ENCODE measurements around the gene ACOT7.
"Not testable (repeated sequence)": the region's sequence is repeated elsewhere in the genome, so short reads cannot be mapped to it uniquely, and the experiment has no call there.

ACOT7 gene

DNA sequence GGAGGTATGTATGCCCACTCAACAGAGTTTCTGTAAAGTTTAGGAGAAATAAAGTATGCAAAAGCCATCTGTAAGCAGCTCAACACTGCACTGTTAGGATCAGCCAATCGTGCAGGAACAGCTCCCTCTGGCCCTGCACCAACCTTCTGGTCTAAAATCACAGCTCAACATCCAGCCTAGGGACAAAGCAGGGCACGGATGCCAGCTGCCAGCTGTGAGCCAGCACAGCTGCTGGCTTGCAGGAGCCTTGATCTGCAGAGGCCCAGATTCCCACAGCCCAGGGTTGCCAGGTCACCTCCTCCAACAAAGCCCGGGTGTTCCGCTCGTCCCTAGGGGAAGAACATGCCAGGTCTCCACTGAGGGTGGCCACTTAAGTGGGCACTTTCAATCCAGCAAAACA, 8.6 kb downstream of the ACOT7 start:
- Histone ChIP-seq H3K36me3 (ENCODE audit: control insufficient read depth in 1 of 2, insufficient read depth in 2 of 2, low read length in 2 of 2) (no peaks in the 10 kb centered on the region), H3K27me3 (ENCODE audit: control insufficient read depth in 1 of 2, insufficient read depth in 2 of 2, low read length in 2 of 2) (no peaks in the 10 kb centered on the region), H3K4me3 (ENCODE audit: low read depth in 1 of 2, low read length in 2 of 2) (no peak overlapping the region), H3K9me3 (ENCODE audit: control insufficient read depth in 1 of 2, low read length in 2 of 2) (no peaks in the 10 kb centered on the region), H3K4me1 (ENCODE audit: control insufficient read depth in 1 of 2, insufficient read depth in 2 of 2, low read length in 2 of 2) (no peaks in the 10 kb centered on the region), H3K9ac (ENCODE audit: low read depth in 1 of 2, low read length in 2 of 2) (no peak overlapping the region), H3K27ac (ENCODE audit: low read depth, low read length) (no peak overlapping the region)

DNA sequence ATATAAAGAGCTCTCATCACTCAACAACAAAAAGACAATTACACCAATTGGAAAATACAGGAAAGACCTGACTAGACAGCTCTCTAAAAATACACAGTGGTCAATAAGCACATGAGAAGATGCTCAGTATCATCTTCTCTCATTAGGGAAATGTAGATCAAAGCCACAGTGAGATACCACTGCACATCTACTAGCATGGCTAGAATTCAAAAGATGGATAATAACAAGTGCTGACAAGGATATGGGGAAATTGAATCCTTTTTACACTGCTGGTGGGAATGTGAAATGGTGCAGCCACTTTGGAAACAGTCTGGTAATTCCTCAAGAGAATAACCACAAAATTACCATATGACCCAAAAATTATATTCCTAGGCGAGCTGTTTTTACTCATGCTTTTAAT, 9.4 kb downstream of the ACOT7 start:
- H3K36me3 ChIP-seq (ENCODE audit: control insufficient read depth in 1 of 2, insufficient read depth in 2 of 2, low read length in 2 of 2), result no peaks in the 10 kb centered on the region
- no peaks in the 10 kb centered on the region for H3K27me3 ChIP-seq (ENCODE audit: control insufficient read depth in 1 of 2, insufficient read depth in 2 of 2, low read length in 2 of 2)
- no peaks in the 10 kb centered on the region for H3K4me1 ChIP-seq (ENCODE audit: control insufficient read depth in 1 of 2, insufficient read depth in 2 of 2, low read length in 2 of 2)
- no peak overlapping the region for H3K4me3 ChIP-seq (ENCODE audit: low read depth in 1 of 2, low read length in 2 of 2)
- H3K9me3 ChIP-seq (ENCODE audit: control insufficient read depth in 1 of 2, low read length in 2 of 2), result no peaks in the 10 kb centered on the region
- H3K27ac ChIP-seq (ENCODE audit: low read depth, low read length), result no peak overlapping the region
- no peak overlapping the region for H3K9ac ChIP-seq (ENCODE audit: low read depth in 1 of 2, low read length in 2 of 2)

DNA sequence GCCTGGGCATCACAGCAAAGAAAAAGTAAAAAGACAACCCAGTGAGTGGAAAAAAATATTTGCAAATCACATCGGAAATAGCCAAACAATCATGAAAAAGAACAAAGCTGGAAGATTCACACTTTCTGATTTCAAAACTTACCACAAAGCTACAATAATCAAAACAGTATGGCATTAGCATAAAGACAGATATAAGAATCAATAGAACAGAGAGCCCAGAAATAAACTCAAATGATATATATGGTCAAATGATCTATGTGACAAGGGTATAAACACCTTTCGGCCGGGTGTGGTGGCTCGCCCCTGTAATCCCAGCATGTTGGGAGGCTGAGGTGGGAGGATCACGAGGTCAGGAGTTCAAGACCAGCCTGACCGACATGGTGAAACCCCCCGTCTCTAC, 13.5 kb downstream of the ACOT7 start:
- H3K36me3 ChIP-seq (ENCODE audit: control insufficient read depth in 1 of 2, insufficient read depth in 2 of 2, low read length in 2 of 2), result no peaks in the 10 kb centered on the region
- H3K4me3 ChIP-seq (ENCODE audit: low read depth in 1 of 2, low read length in 2 of 2), result no peak overlapping the region
- H3K27me3 ChIP-seq (ENCODE audit: control insufficient read depth in 1 of 2, insufficient read depth in 2 of 2, low read length in 2 of 2), result no peaks in the 10 kb centered on the region
- no peak overlapping the region for H3K9ac ChIP-seq (ENCODE audit: low read depth in 1 of 2, low read length in 2 of 2)
- no peak overlapping the region for H3K27ac ChIP-seq (ENCODE audit: low read depth, low read length)
- no peaks in the 10 kb centered on the region for H3K4me1 ChIP-seq (ENCODE audit: control insufficient read depth in 1 of 2, insufficient read depth in 2 of 2, low read length in 2 of 2)
- H3K9me3 ChIP-seq (ENCODE audit: control insufficient read depth in 1 of 2, low read length in 2 of 2), result no peaks in the 10 kb centered on the region

DNA sequence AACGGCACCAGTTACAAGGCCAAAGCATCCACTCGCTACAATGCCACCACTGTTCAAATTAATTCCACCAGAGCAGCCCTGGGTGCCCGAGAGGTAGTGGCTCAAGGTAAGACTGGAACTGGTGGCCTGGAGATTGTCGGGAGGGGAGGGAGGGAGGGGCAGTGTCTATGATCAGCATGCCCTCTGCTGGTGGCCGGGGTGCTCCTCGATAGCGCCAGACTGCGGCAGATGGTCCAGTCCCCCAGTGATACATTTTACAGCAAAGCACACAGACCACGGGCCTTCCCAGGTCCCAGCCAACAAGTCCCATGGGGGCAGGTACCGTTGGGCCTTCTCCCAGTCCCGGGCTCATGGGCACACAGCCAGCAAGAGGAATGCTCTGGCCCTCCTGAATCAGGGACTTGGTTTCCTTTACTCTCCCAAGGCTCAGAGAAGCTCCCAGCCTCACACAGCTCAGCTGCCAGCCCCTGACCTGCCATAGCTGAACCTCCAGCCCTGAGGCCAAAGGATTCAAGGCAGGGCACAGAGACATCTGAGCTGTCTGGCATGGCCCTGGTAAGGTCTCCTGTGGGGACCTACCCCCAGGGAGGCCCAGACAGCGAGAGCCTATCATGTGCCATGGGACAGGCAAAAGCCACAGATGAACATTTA, 15.3 kb downstream of the ACOT7 start:
- Histone ChIP-seq H3K9ac (ENCODE audit: low read depth in 1 of 2, low read length in 2 of 2) (no peak overlapping the region), H3K4me3 (ENCODE audit: low read depth in 1 of 2, low read length in 2 of 2) (no peak overlapping the region), H3K9me3 (ENCODE audit: control insufficient read depth in 1 of 2, low read length in 2 of 2) (no peaks in the 10 kb centered on the region), H3K27me3 (ENCODE audit: control insufficient read depth in 1 of 2, insufficient read depth in 2 of 2, low read length in 2 of 2) (no peaks in the 10 kb centered on the region), H3K4me1 (ENCODE audit: control insufficient read depth in 1 of 2, insufficient read depth in 2 of 2, low read length in 2 of 2) (peaks cover 0 to 7% of the 10 kb centered on the region in 2 donors), H3K36me3 (ENCODE audit: control insufficient read depth in 1 of 2, insufficient read depth in 2 of 2, low read length in 2 of 2) (no peaks in the 10 kb centered on the region), H3K27ac (ENCODE audit: low read depth, low read length) (no peak overlapping the region)

DNA sequence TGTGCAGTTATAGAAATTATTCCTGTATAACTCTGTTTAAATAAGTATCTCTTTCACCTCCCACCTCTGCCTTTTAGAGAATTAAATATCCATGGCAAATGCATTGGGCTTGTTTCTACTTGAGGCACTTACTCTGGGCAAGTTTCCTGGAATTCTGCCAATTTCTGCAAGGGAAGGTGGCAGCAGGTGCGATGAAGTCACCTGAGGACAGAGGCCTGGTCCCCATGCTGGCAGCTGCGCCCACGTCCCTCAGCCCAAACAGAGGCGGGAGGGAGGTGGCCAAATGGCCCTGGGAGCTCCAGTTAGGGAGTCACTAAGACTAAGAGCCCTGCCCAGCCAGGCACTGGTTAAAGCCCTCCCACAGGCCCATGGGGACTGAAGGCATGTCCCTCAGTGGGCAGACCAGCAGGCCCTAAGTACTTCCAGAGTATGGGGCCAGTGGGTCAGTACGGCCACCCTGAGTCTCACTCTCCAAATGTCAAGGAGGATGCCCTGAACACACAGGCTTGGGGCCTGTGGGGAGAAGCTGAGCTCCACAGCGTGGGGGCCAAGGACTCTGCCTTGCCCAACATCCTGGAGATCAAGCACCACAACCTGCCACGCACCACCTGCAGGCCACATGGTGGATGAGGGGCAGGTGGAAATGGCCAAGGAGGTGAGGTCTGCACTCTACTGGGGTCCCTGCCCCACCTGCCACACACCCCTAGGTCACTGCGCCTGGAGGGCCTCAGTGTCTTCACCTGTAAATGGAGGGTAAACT, 19.4 kb downstream of the ACOT7 start:
- Histone ChIP-seq H3K4me3 (ENCODE audit: low read depth in 1 of 2, low read length in 2 of 2) (no peak overlapping the region), H3K27ac (ENCODE audit: low read depth, low read length) (no peak overlapping the region), H3K4me1 (ENCODE audit: control insufficient read depth in 1 of 2, insufficient read depth in 2 of 2, low read length in 2 of 2) (peaks cover 0 to 7% of the 10 kb centered on the region in 2 donors), H3K9me3 (ENCODE audit: control insufficient read depth in 1 of 2, low read length in 2 of 2) (no peaks in the 10 kb centered on the region), H3K27me3 (ENCODE audit: control insufficient read depth in 1 of 2, insufficient read depth in 2 of 2, low read length in 2 of 2) (no peaks in the 10 kb centered on the region), H3K9ac (ENCODE audit: low read depth in 1 of 2, low read length in 2 of 2) (no peak overlapping the region), H3K36me3 (ENCODE audit: control insufficient read depth in 1 of 2, insufficient read depth in 2 of 2, low read length in 2 of 2) (no peaks in the 10 kb centered on the region)

DNA sequence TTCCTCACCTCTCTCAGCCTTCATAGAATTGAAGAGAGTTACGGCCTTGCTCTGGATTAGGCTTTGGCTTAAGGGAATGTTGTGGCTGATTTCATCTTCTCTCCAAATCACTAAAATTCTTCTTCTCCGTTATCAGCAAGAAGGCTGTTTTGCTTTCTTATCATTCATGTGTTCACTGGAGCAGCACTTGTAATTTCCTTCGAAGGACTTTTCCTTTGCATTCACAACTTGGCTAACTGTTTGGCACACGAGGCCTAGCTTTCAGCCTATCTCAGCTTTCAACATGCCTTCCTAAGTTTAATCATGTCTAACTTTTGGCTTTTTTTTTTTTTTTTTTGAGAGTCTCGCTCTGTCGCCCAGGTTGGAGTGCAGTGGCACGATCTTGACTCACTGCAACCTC, 21.3 kb downstream of the ACOT7 start:
- H3K4me3 ChIP-seq (ENCODE audit: low read depth in 1 of 2, low read length in 2 of 2); H3K4me1 ChIP-seq (ENCODE audit: control insufficient read depth in 1 of 2, insufficient read depth in 2 of 2, low read length in 2 of 2): not testable (repeated sequence)

DNA sequence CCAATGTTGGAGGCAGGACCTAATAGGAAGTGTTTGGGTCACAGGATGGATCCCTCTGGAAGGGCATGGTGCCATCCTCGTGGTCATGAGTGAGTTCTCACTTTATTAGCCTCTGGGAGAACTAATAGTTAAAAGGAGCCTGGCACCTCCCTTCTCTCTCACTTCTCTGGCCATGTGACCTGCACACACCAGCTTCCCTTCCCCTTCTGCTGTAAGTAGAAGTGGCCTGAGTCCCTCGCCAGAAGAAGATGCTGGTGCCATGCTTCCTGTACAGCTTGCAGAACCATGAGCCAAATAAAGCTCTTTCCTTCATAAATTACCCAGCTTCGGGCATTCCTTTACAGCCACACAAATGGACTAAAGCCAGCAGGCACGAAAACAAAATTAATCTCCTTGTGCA, 23.6 kb downstream of the ACOT7 start:
- Histone ChIP-seq H3K27me3 (ENCODE audit: control insufficient read depth in 1 of 2, insufficient read depth in 2 of 2, low read length in 2 of 2) (no peaks in the 10 kb centered on the region), H3K27ac (ENCODE audit: low read depth, low read length) (no peak overlapping the region), H3K4me1 (ENCODE audit: control insufficient read depth in 1 of 2, insufficient read depth in 2 of 2, low read length in 2 of 2) (peaks cover 0 to 7% of the 10 kb centered on the region in 2 donors), H3K9me3 (ENCODE audit: control insufficient read depth in 1 of 2, low read length in 2 of 2) (peaks cover 0 to 3% of the 10 kb centered on the region in 2 donors), H3K4me3 (ENCODE audit: low read depth in 1 of 2, low read length in 2 of 2) (no peak overlapping the region), H3K9ac (ENCODE audit: low read depth in 1 of 2, low read length in 2 of 2) (no peak overlapping the region), H3K36me3 (ENCODE audit: control insufficient read depth in 1 of 2, insufficient read depth in 2 of 2, low read length in 2 of 2) (no peaks in the 10 kb centered on the region)

More for the DNA sequence above, 21.3 kb downstream of the ACOT7 start:
- not testable (repeated sequence) for H3K9ac ChIP-seq (ENCODE audit: low read depth in 1 of 2, low read length in 2 of 2); H3K36me3 ChIP-seq (ENCODE audit: control insufficient read depth in 1 of 2, insufficient read depth in 2 of 2, low read length in 2 of 2); H3K9me3 ChIP-seq (ENCODE audit: control insufficient read depth in 1 of 2, low read length in 2 of 2); H3K27me3 ChIP-seq (ENCODE audit: control insufficient read depth in 1 of 2, insufficient read depth in 2 of 2, low read length in 2 of 2); H3K27ac ChIP-seq (ENCODE audit: low read depth, low read length)

DNA sequence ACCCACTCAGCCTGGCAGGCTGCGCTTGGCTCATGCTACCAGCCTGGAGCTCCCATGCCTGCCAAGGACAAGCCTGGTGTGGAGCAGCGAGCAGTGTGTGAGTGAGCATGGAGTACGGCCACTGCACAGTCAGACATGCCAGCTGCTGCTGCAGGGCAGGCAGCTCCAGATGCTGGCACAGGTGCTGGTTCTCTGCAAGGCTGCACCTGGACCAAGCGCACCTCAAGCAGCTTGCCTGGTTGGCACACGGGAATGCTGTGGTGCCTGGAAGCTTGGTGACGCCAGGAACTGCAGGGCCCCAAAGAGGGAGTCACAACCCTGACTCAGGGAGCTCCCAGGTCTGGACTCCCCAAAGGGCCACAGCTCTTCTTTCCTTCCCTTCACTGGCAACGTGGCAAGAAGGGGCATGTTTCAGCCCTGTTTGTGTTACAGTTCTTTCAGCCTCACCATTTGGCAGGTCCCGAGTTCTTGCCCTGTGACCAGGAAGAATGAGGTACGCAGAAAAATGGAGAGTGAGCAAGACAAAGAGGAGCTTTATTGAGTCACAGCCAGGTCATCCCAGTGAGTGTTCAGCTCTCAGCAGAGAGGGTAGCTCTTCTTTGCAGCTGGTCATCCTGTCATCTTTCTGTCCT, 26.1 kb downstream of the ACOT7 start:
- no peak overlapping the region for H3K9ac ChIP-seq (ENCODE audit: low read depth in 1 of 2, low read length in 2 of 2)
- H3K27me3 ChIP-seq (ENCODE audit: control insufficient read depth in 1 of 2, insufficient read depth in 2 of 2, low read length in 2 of 2), result no peaks in the 10 kb centered on the region
- peaks cover 0 to 5% of the 10 kb centered on the region in 2 donors for H3K4me1 ChIP-seq (ENCODE audit: control insufficient read depth in 1 of 2, insufficient read depth in 2 of 2, low read length in 2 of 2)
- H3K9me3 ChIP-seq (ENCODE audit: control insufficient read depth in 1 of 2, low read length in 2 of 2), result peaks cover 0 to 3% of the 10 kb centered on the region in 2 donors
- H3K27ac ChIP-seq (ENCODE audit: low read depth, low read length), result no peak overlapping the region
- no peaks in the 10 kb centered on the region for H3K36me3 ChIP-seq (ENCODE audit: control insufficient read depth in 1 of 2, insufficient read depth in 2 of 2, low read length in 2 of 2)
- H3K4me3 ChIP-seq (ENCODE audit: low read depth in 1 of 2, low read length in 2 of 2), result no peak overlapping the region

DNA sequence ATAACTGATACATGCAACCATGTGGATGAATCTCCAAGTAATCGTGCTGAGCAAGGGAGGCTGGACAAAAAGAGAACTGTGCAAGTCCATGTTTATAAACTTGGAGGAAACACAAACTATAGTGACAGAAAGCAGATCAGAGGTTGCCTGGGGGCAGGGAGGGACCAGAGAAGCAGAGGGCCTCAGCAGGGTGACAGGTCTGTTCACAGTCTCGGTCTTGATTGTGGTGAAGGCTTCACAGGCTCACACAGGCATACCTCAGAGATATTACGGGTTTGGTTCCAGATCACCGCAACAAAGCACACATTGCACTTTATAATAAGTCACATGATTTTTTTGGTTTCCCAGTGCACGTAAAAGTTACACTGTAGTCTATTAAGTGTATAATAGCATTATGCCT, 28.5 kb downstream of the ACOT7 start:
- Histone ChIP-seq H3K4me1 (ENCODE audit: control insufficient read depth in 1 of 2, insufficient read depth in 2 of 2, low read length in 2 of 2) (peaks cover 15 to 29% of the 10 kb centered on the region in 2 donors), H3K27me3 (ENCODE audit: control insufficient read depth in 1 of 2, insufficient read depth in 2 of 2, low read length in 2 of 2) (no peaks in the 10 kb centered on the region), H3K4me3 (ENCODE audit: low read depth in 1 of 2, low read length in 2 of 2) (no peak overlapping the region), H3K36me3 (ENCODE audit: control insufficient read depth in 1 of 2, insufficient read depth in 2 of 2, low read length in 2 of 2) (no peaks in the 10 kb centered on the region), H3K9ac (ENCODE audit: low read depth in 1 of 2, low read length in 2 of 2) (no peak overlapping the region), H3K27ac (ENCODE audit: low read depth, low read length) (no peak overlapping the region), H3K9me3 (ENCODE audit: control insufficient read depth in 1 of 2, low read length in 2 of 2) (peaks cover 0 to 3% of the 10 kb centered on the region in 2 donors)

DNA sequence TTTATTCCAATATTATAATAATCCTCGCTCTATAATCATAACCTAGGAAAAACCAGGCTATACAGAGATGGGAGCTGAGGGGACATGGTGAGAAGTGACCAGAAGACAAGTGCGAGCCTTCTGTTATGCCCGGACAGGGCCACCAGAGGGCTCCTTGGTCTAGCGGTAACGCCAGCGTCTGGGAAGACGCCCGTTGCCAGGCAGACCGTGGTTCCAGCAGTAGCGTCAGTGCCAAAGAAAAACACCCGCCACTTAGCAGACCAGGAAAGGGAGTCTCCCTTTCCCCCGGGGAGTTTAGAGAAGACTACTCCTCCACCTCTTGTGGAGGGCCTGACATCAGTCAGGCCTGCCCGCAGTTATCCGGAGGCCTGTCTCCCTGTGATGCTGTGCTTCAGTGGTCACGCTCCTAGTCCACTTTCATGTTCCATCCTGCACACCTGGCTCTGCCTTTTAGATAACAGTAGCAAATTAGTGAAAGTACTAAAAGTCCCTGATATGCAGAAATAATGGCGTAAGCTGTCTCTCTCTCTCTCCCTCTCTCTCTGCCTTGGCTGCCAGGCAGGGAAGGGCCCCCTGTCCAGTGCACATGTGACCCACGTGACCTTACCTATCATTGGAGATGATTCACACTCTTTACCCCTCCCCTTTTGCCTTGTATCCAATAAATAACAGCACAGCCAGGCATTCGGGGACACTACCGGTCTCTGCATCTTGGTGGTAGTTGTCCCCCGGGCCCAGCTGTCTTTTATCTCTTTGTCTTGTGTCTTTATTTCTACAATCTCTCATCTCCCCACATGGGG, 30.3 kb downstream of the ACOT7 start:
- not testable (repeated sequence) for H3K36me3 ChIP-seq (ENCODE audit: control insufficient read depth in 1 of 2, insufficient read depth in 2 of 2, low read length in 2 of 2); H3K9me3 ChIP-seq (ENCODE audit: control insufficient read depth in 1 of 2, low read length in 2 of 2); H3K27ac ChIP-seq (ENCODE audit: low read depth, low read length); H3K9ac ChIP-seq (ENCODE audit: low read depth in 1 of 2, low read length in 2 of 2); H3K4me3 ChIP-seq (ENCODE audit: low read depth in 1 of 2, low read length in 2 of 2); H3K27me3 ChIP-seq (ENCODE audit: control insufficient read depth in 1 of 2, insufficient read depth in 2 of 2, low read length in 2 of 2)
- peaks cover 32 to 47% of the 10 kb centered on the region in 2 donors for H3K4me1 ChIP-seq (ENCODE audit: control insufficient read depth in 1 of 2, insufficient read depth in 2 of 2, low read length in 2 of 2)

Data from duodenal mucosa (tissue), 2 donors.